NCI-H69 (cell line): ENCODE measurements around the gene ZNF521.
A peak's percentile ranks its signal among the peaks of the same experiment; 100 is the strongest.

Experiments
- DNase-seq: peaks from one replicate; lab custom pipeline; 2025; lab: John Stamatoyannopoulos, UW

ZNF521 gene

GRCh38 chr18:25075783-25076182, 276.2 kb downstream of the ZNF521 start:
- DNase-seq = no peak

DNA sequence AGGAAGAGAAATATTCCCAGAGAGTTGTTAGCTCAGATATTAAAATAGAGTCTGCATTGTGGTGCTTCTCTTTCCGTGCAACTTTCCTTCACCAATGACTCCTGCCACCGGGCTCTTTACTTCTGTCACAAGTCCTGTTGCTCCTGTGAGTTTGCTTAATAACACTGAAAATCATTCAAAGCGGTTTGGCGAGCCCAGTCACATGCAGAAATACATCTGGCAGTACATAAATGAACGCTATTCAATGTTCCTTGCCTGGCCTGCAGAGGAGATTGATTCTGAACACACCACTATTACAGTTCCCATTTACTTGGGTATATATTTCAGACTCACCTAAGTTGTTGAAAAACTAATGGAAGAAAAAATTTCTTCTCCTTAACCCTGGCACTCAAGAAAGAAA, 276.6 kb downstream of the ZNF521 start:
- no peak for DNase-seq

DNA sequence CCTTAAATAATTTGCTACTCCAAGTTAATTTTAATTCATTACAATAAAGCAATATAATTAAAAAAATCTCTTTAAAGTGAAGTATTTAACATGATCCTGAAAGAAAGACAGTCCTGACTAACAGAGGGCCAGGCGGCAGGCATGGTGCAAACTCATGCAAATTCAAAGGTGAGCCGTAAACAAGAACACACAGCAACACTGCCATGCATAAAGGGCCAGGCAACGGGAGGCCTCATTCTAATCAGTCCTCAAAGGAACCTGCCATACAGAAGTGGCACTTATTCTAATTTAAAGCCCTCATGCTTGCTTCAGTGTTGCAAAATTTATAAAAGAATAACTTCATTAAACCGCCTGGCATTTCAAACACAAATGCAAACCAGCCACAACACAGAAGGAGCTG, 277.0 kb downstream of the ZNF521 start:
- DNase-seq = no peak

DNA sequence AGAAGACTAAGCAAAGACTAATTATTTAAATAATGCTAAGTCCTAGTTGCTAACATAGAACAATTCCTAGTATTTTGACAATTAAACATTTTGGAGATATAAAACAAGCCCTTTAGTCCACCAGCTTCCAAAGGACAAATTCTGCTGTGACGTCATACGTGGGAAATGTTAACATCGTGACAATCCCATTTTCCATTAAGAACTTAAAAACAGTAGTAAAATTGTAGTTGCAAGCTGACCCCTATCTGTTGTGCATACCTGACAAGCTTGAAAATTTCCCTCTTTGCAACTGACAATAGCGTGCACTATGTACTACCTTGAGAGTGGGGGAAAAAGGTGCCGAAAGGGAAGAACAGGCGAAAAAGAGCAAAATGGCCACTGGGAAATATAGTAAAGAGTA, 279.8 kb downstream of the ZNF521 start:
- DNase-seq = no peak

DNA sequence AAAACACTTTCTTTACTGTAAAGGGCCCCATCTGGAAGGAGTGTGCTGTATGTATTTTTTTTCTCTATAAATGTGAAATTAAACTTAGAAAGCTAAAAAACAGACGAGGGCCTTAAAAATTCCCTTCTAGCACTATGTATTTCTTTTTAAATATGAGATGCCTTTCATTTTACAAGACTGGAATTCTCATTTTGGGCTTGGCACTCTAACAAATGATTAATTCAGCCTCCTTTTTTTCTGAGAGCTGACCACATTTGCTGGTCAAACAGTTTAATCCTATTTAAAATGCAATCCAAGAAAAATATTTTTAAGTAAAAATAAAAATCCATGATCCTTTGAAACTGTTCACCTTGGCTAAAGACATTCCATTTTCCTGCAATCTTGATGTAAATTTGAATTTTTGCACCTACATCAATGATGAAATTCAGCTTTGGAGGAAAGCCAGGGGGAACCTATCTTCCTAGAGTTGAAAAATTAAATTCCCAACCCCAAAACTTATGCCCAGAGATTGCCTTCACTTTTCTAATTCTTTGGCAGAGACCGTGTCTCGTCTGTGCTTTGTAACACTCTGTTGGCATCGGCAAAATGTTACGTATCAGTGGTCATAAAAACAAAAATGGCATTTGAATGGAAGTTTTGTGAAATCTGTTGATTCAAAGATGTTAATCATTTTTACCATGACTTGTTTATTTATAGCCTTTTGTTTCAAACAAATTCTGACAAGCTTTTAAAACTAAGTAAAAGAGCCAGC, 284.5 kb downstream of the ZNF521 start:
- DNase-seq = no peak

GRCh38 chr18:25066516-25066915, 285.4 kb downstream of the ZNF521 start:
- DNase-seq = no peak

DNA sequence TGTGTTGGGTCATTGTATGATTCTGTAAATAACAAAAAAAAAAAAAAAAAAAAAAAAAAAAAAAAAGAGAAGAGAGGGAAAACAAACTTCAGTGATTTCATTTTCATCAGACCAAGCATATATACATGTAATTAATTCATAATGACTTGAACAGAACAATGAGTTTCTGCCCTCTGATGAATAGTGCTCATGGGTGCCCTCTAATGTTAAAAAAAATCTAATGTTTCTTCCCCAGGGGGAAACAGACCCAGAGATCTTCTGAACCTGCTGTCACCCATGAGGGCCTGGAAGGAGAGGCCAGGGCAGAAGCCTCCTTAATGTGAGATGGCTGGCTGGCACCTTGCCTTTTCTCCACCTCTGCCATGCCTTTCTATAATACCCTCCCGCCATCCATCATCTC, 289.2 kb downstream of the ZNF521 start:
- peak; percentile 66 for DNase-seq

DNA sequence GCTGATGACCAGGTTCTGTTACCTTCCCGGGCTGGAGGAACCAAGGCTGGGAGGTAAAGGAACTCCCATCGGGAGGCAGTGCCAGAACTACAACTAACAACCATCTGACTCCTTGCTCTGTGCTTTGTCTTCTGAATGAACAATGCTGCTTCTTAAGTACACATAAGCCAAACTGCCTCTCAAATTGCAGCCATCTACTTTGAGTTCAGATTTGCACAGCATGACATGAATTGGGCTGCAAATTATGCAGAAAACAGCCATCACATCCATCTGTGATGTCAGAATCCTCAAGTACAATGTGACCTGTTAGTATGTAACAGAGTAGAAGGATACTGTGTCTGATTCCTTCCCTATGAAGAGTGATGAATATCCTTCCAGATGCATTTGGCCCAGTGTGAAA, 290.6 kb downstream of the ZNF521 start:
- DNase-seq = peak; percentile 100

DNA sequence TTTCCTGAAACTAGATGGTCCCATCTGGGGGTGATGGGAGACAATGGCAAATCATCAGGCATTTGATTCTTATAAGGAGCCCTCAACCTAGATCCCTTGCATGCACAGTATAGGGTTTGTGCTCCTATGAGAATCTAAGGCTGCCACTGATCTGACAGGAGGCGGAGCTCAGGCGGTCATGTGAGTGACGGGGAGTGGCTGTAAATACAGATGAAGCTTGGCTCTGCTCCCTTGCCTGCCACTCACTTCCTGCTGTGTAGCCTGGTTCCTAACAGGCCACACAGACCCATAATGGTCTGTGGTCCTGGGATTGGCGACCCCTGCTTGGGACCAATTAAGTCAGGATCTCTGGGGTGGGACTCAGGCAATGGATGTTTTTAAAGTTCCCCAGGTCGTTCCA, 293.4 kb downstream of the ZNF521 start:
- DNase-seq = peak; percentile 70

DNA sequence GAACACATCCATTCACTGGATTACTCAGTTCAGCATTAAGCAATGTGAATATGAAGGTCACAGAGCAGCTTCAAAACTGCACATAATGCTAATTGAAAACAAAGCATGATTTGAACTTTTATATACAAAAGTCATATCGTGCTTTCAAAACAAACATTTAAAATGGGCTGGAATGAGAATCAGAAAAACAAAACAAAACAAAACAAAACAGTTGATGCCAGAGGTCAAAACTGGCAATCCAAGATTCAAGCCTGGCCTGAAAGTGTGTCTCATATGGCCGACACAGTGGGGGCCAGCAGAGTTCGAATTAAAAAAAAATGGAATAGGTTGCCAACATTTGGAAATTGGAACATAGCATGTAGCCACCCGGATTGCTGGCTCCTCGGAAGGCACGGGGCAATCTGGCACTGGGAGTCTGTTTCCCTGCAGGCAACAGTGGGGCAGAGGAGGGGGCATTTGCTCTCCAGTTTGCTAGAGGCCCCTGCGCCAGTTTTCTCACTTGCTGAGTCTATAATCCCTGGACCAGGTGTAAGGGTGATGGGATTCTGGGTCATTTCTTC, 294.4 kb downstream of the ZNF521 start:
- DNase-seq = no peak

DNA sequence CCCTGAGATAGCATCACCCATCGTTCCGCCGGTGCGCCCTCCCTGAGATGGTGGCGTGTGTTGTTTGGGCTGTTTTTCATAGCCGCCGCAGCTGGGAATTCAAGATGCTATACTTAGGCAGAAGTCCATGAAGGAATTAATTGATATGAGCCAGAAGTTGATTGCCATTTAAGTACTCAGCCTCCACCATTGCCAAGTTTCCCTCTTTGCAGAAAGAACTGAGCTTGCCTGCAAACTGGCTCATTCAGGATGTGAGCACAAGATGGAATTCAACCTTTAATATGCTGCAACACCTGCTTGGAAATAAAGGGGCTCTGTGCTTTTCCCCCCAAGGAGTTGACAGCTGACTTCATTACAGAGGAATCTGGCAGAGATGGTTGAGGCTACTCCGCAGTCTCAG, 295.5 kb downstream of the ZNF521 start:
- DNase-seq = peak; percentile 56

GRCh38 chr18:25055076-25055475, 296.9 kb downstream of the ZNF521 start:
- no peak for DNase-seq

GRCh38 chr18:25053466-25053865, 298.5 kb downstream of the ZNF521 start:
- DNase-seq = no peak

- no peak for DNase-seq
Measured at GRCh38 chr18:25052511-25052921, 299.4 kb downstream of the ZNF521 start.

DNA sequence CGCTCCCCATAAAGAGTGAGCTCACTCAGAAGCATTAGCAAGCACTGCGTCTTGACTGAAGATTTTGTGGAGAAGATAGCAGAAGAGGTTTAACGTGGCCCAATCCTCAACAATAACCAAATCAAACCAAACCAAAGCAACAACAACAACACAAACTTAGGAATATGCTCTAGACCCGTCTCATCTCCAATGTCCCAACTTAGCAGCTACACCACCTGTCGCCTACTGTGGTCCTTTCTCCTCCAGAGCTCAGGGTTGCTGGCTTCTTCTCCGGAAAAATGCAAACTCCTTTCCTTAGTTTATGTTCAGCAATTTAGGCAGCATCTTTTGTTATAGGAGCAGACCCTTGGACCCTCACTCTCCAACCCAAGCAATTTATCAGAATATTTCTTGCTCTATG, 301.4 kb downstream of the ZNF521 start:
- DNase-seq = no peak

DNA sequence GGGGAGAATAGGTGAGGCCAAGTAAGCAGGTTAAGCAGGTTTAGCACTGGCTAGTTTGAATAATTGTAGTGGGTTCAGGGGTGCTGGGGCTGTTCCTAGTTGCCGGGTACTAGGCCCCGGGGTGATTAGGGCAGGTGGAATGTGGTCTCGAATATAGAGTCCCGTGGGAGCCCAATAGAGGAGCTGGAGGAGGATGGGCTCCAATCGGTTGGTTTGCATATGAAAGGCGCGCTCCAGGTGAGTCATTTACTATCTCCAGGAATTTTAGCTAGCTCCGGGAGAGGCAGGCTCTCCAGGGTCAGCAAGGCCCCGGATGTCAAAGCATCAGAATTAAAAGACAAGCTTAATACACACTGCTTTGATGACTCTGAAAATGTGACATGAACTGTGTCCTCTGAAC, 304.0 kb downstream of the ZNF521 start:
- DNase-seq = no peak

GRCh38 chr18:25047421-25047820, 304.5 kb downstream of the ZNF521 start:
- no peak for DNase-seq

GRCh38 chr18:25044694-25045093, 307.3 kb downstream of the ZNF521 start:
- no peak for DNase-seq

DNA sequence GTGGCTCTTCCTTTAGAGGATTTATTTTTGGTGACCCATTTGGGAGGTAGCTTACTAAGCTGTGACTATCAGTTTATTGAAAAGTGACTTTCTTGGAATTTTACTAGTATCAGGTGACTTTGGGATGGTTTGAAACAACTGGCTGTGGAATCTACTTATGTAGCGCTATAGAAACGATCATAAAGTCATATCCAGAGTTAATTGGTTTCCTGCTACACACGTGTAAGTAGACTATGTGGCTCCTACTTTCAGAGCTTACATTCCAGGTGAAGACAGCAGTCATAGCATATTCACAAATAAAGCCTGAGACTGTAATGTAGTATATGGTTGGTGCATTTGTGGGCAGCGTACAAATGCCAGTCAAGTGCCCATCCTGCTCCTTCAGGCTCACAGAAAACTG, 308.9 kb downstream of the ZNF521 start:
- no peak for DNase-seq

GRCh38 chr18:25042641-25043051, 309.3 kb downstream of the ZNF521 start:
- DNase-seq = peak; percentile 84

DNA sequence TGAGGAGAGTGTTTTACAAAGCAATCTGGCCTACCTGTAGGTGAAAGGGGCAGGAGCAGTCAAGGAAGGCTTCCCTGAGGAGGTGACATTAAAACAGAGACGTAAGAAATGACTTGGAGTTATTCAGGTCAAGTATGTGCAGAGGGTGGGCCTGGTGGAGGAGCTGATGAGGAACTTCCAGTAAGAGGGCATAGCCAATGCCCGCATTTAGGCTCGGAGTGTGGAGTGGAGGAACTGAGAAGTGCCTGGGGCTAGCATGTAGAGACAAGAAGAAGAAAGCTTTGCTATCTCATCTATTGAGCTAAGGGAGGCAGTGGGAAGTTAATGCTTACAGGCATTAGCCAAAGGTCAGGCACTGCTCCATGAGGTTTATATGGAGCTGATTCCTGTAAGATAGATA, 312.2 kb downstream of the ZNF521 start:
- peak; percentile 28 for DNase-seq

DNA sequence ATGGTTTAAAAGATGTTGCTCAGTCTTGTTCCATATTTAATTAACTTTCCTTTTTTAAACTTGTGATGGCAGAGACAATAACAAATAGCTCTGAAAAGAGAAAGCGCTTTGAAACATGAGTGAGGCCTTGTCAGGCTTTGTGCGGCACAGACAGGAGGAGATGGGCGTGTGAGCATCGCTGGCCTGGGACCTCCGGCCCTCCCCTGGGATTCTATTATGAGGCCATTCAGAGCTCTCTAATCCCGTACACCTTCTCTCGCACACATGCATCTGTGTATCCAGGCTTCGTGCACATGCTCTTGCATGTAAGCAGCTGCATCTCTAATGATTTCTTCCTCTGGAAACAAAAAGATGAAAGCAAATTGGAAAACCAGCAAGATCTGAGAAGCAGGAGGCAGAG, 313.7 kb downstream of the ZNF521 start:
- peak; percentile 98 for DNase-seq

GRCh38 chr18:25033747-25034471, 318.1 kb downstream of the ZNF521 start:
- DNase-seq = peak; percentile 98
